CD4-positive, alpha-beta T cell (primary cell): ENCODE measurements around the gene THPO. TPM values are rescaled to one million over a fixed set of nuclear protein-coding genes. Genes with fewer than 3 reads are reported as not detected.
A peak's percentile ranks its signal among the peaks of the same experiment; 100 is the strongest.

ENCODE experiments used
- ATAC-seq: fragments of 200-7000 bp; cut with Tn5 transposase; one replicate; pipeline ENCODE4 v1.10.0; 2022; ENCODE audit warnings: mild to moderate bottlenecking; ENCODE audit not compliant: poor library complexity
- CTCF ChIA-PET: fragments of 350-600 bp; sonication (Branson Sonifier 250); formaldehyde crosslinking; loops from one replicate; lab custom pipeline; 2021; ENCODE audit warnings: antibody characterized with exemption, inconsistent platforms; lab: Charles Lee
- POLR2A ChIA-PET: fragments of 350-600 bp; sonication (Branson Sonifier 250); formaldehyde crosslinking; loops from one replicate; lab custom pipeline; 2021; ENCODE audit warnings: antibody characterized with exemption, inconsistent platforms; lab: Charles Lee
- DNase-seq, 14 experiments: peaks; one replicate each; pipeline ENCODE4 v3.0.0-alpha.2; 2013 to 2020; ENCODE audit warnings: mixed read lengths in 2 of 14
- H3K27ac ChIP-seq, 2 donors: one replicate each; pipeline versions ENCODE4 v1.5.1 to v1.7.0; 2013; ENCODE audit warnings: low read length in 2 of 2, low read depth in 1 of 2, mild to moderate bottlenecking in 1 of 2
- H3K27me3 ChIP-seq, 2 experiments: 1 replicate in 1 of 2; 2 replicates in 1 of 2; pipeline versions ENCODE4 v1.6.1 to v1.7.0; 2013; ENCODE audit warnings: low read length in 2 of 2, control low read depth in 1 of 2, mild to moderate bottlenecking in 1 of 2, moderate library complexity in 1 of 2; ENCODE audit not compliant: insufficient read depth in 2 of 2, control insufficient read depth in 1 of 2
- H3K36me3 ChIP-seq: one replicate; pipeline ENCODE4 v1.6.1; 2013; ENCODE audit warnings: low read length, control low read depth; ENCODE audit not compliant: insufficient read depth
- H3K4me1 ChIP-seq: one replicate; pipeline ENCODE4 v1.6.1; 2013; ENCODE audit warnings: low read length, control low read depth; ENCODE audit not compliant: insufficient read depth
- H3K4me3 ChIP-seq: one replicate; pipeline ENCODE4 v1.5.1; 2013; ENCODE audit warnings: mild to moderate bottlenecking, low read length, moderate library complexity
- H3K9me3 ChIP-seq, 2 experiments: 1 replicate in 1 of 2; 2 replicates in 1 of 2; pipeline versions ENCODE4 v1.6.1 to v1.7.0; 2013; ENCODE audit warnings: low read length in 2 of 2, mild to moderate bottlenecking in 2 of 2, control low read depth in 1 of 2, moderate library complexity in 1 of 2; ENCODE audit not compliant: control insufficient read depth in 1 of 2, insufficient read depth in 1 of 2
- H3K27ac Mint-ChIP-seq: one replicate; pipeline ENCODE4 v1.8.0; 2020; ENCODE audit warnings: mixed read lengths
- H3K27me3 Mint-ChIP-seq: one replicate; pipeline ENCODE4 v1.8.0; 2021; ENCODE audit warnings: mixed read lengths
- H3K36me3 Mint-ChIP-seq: one replicate; pipeline ENCODE4 v1.8.0; 2021; ENCODE audit warnings: low read depth, mixed read lengths
- H3K4me1 Mint-ChIP-seq: one replicate; pipeline ENCODE4 v1.8.0; 2021; ENCODE audit warnings: low read depth, mixed read lengths
- H3K4me3 Mint-ChIP-seq: one replicate; pipeline ENCODE4 v1.8.0; 2020; ENCODE audit warnings: mild to moderate bottlenecking, mixed read lengths
- H3K9me3 Mint-ChIP-seq: one replicate; pipeline ENCODE4 v1.8.0; 2020; ENCODE audit warnings: mixed read lengths
- CTCF ChIP-seq: fragments of 200-600 bp; IDR thresholded peaks from one replicate; pipeline ENCODE4 v1.8.0; 2022; ENCODE audit warnings: antibody characterized with exemption, mild to moderate bottlenecking
- intact Hi-C, 2 experiments: fragments of 100-400 bp; cut with DNase I in 1 of 2; cut with micrococcal nuclease in 1 of 2; formaldehyde crosslinking; loops; one replicate each; pipeline versions ENCODE4 v1.15.1 to v1.9.0; 2023 to 2025; cut with DNase I, micrococcal nuclease
- total RNA-seq, 174 experiments: library from RNA in 2 of 174; stranded (reverse) in 2 of 174; gene quantifications; one replicate each; pipeline ENCODE4 v1.2.3 and lab custom pipeline; 2021 to 2026

The THPO gene
- total RNA-seq, 2 experiments from 2014 or later, result not detected

GRCh38 chr3:184360070-184360928 lies 17.7 kb downstream of the THPO start:
- Mint-ChIP-seq H3K4me1 (peaks cover 26% of the 10 kb centered on the region), H3K4me3 (peak overlapping the region; percentile 72), H3K27me3 (no peaks in the 10 kb centered on the region), H3K9me3 (no peaks in the 10 kb centered on the region), H3K27ac (peak overlapping the region; percentile 6), H3K36me3 (peaks cover 25% of the 10 kb centered on the region)
- Histone ChIP-seq H3K27me3 (no peaks in the 10 kb centered on the region), H3K4me1 (peaks cover 37% of the 10 kb centered on the region), H3K9me3 (no peaks in the 10 kb centered on the region), H3K36me3 (no peaks in the 10 kb centered on the region), H3K4me3 (no peak overlapping the region), H3K27ac (no peak overlapping the region)
- CTCF ChIA-PET, result interaction anchor here (1.4 kb wide), 1 partner anchor 11 kb away, joined by 3 read pairs; no protein-coding TSS in a partner anchor
- POLR2A ChIA-PET, result interaction anchor here (1.0 kb wide), 1 partner anchor 169 kb away, joined by 3 read pairs; no protein-coding TSS in a partner anchor
- intact Hi-C loops, result loop anchor here in 1 of 2 experiments (2.0 to 10.0 kb wide), 4 partner anchors 23 to 465 kb away; partner anchors contain the start of genes ABCF3, ALG3, EEF1AKMT4 and FAM131A
- ATAC-seq, result no peak
- peak in 1 of 14 experiments; percentile 21 for DNase-seq
- TF ChIP-seq CTCF, result no peak

- Histone ChIP-seq H3K27me3 (no peaks in the 10 kb centered on the region), H3K27ac (no peak overlapping the region), H3K4me3 (no peak overlapping the region), H3K4me1 (peaks cover 37% of the 10 kb centered on the region), H3K36me3 (no peaks in the 10 kb centered on the region), H3K9me3 (no peaks in the 10 kb centered on the region)
- Mint-ChIP-seq H3K4me1 (peaks cover 19% of the 10 kb centered on the region), H3K27me3 (no peaks in the 10 kb centered on the region), H3K27ac (no peak overlapping the region), H3K9me3 (no peaks in the 10 kb centered on the region), H3K4me3 (peak overlapping the region; percentile 72), H3K36me3 (peaks cover 18% of the 10 kb centered on the region)
- TF ChIP-seq CTCF, result no peak
- intact Hi-C loops, result loop anchor here in 1 of 2 experiments (2.0 to 10.0 kb wide), 5 partner anchors 23 to 465 kb away; partner anchors contain the start of genes ABCF3, ALG3, EEF1AKMT4 and FAM131A
- no peak for ATAC-seq
- CTCF ChIA-PET, result interaction anchor here (1.4 kb wide), 1 partner anchor 12 kb away, joined by 3 read pairs; no protein-coding TSS in a partner anchor
- DNase-seq, result peak in 1 of 14 experiments; percentile 17
- POLR2A ChIA-PET, result no interaction called here
Measured at GRCh38 chr3:184359610-184360009, 18.4 kb downstream of the THPO start.

GRCh38 chr3:184358921-184359350 lies 19.1 kb downstream of the THPO start:
- H3K27me3 ChIP-seq, result no peaks in the 10 kb centered on the region
- Mint-ChIP-seq H3K36me3 (peaks cover 15% of the 10 kb centered on the region), H3K27me3 (no peaks in the 10 kb centered on the region), H3K27ac (no peak overlapping the region), H3K4me3 (peak overlapping the region; percentile 45), H3K9me3 (no peaks in the 10 kb centered on the region), H3K4me1 (peaks cover 14% of the 10 kb centered on the region)
- CTCF ChIA-PET, result no interaction called here
- ATAC-seq (no peak), DNase-seq (peak in 1 of 14 experiments; percentile 12)
- H3K4me3 ChIP-seq, result no peak overlapping the region
- H3K36me3 ChIP-seq, result no peaks in the 10 kb centered on the region
- intact Hi-C loops, result loop anchor here in 1 of 2 experiments (5.0 kb wide), 1 partner anchor 168 kb away; no protein-coding TSS in a partner anchor
- no peak for TF ChIP-seq CTCF
- H3K4me1 ChIP-seq, result peaks cover 36% of the 10 kb centered on the region
- POLR2A ChIA-PET, result interaction anchor here (0.6 kb wide), 1 partner anchor 171 kb away, joined by 3 read pairs; no protein-coding TSS in a partner anchor
- H3K27ac ChIP-seq, result no peak overlapping the region
- H3K9me3 ChIP-seq, result no peaks in the 10 kb centered on the region
